Vagina (tissue), 2 donors: ENCODE measurements around the gene DCC. TPM values are rescaled to one million over a fixed set of nuclear protein-coding genes. Genes with fewer than 3 reads are reported as not detected.

Experiments used
- DNase-seq, 2 donors: peaks; one replicate each; pipeline ENCODE4 v3.0.0-alpha.2; 2017; ENCODE audit errors: extremely low spot score in 2 of 2
- H3K27ac ChIP-seq: fragments of 200-600 bp; sonication (generic); one replicate; pipeline ENCODE4 v1.5.1; 2019
- H3K27me3 ChIP-seq: fragments of 200-600 bp; sonication (generic); one replicate; pipeline ENCODE4 v1.5.1; 2019
- H3K36me3 ChIP-seq, 2 donors: fragments of 200-600 bp; sonication (generic); one replicate each; pipeline ENCODE4 v1.5.1; 2017 to 2019
- H3K4me1 ChIP-seq: fragments of 200-600 bp; sonication (generic); one replicate; pipeline ENCODE4 v1.5.1; 2019
- H3K4me3 ChIP-seq, 2 donors: fragments of 200-600 bp; sonication (generic); 1 replicate in 1 of 2; 2 replicates in 1 of 2; pipeline ENCODE4 v1.5.1; 2016 to 2019
- H3K9me3 ChIP-seq: fragments of 200-600 bp; sonication (generic); one replicate; pipeline ENCODE4 v1.5.1; 2019
- POLR2A ChIP-seq, 2 donors: fragments of 450-650 bp; IDR thresholded peaks; one replicate each; pipeline ENCODE4 v1.6.1; 2017; ENCODE audit warnings: antibody characterized with exemption in 2 of 2, mild to moderate bottlenecking in 2 of 2, moderate library complexity in 2 of 2
- POLR2AphosphoS5 ChIP-seq, 2 donors: sonication (generic); formaldehyde crosslinking; IDR thresholded peaks; one replicate each; pipeline ENCODE4 v1.9.0; 2017; ENCODE audit warnings: antibody characterized with exemption in 2 of 2, mild to moderate bottlenecking in 2 of 2, low read depth in 1 of 2; ENCODE audit not compliant: insufficient read depth in 1 of 2
- intact Hi-C: fragments of 100-400 bp; cut with DNase I; formaldehyde crosslinking; loops from one replicate; pipeline ENCODE4 v1.15.1; 2023
- total RNA-seq: library from RNA; depleted of rRNA; stranded (reverse); fragments of >200 nt; gene quantifications from one replicate; pipeline ENCODE4 v1.2.3, GENCODE V29; 2016
- TF ChIP-seq, protein P1 (sequence below), 3 experiments: fragments of 450-650 bp in 2 of 3; fragments of 200-600 bp in 1 of 3; sonication (generic) in 1 of 3; IDR thresholded peaks; one replicate each; pipeline ENCODE4 v1.5.1; 2017 to 2019; ENCODE audit warnings: antibody characterized with exemption in 3 of 3, mild to moderate bottlenecking in 2 of 3, moderate library complexity in 2 of 3

Gene DCC
- total RNA-seq, 1 donor from 2014 or later = not detected

- no peaks in the 10 kb centered on the region for H3K36me3 ChIP-seq
- no peaks in the 10 kb centered on the region for H3K27me3 ChIP-seq
- no peaks in the 10 kb centered on the region for H3K4me1 ChIP-seq
- H3K27ac ChIP-seq = no peak overlapping the region
- DNase-seq = no peak
- TF ChIP-seq, protein P1, sequence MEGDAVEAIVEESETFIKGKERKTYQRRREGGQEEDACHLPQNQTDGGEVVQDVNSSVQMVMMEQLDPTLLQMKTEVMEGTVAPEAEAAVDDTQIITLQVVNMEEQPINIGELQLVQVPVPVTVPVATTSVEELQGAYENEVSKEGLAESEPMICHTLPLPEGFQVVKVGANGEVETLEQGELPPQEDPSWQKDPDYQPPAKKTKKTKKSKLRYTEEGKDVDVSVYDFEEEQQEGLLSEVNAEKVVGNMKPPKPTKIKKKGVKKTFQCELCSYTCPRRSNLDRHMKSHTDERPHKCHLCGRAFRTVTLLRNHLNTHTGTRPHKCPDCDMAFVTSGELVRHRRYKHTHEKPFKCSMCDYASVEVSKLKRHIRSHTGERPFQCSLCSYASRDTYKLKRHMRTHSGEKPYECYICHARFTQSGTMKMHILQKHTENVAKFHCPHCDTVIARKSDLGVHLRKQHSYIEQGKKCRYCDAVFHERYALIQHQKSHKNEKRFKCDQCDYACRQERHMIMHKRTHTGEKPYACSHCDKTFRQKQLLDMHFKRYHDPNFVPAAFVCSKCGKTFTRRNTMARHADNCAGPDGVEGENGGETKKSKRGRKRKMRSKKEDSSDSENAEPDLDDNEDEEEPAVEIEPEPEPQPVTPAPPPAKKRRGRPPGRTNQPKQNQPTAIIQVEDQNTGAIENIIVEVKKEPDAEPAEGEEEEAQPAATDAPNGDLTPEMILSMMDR (IDR thresholded peaks at IDR 0.05) = no peak
- no peak for TF ChIP-seq POLR2A (IDR thresholded peaks at IDR 0.05)
- TF ChIP-seq POLR2AphosphoS5 (IDR thresholded peaks at IDR 0.05; ENCODE audit: insufficient read depth in 1 of 2, low read depth in 1 of 2) = no peak
- intact Hi-C loops = no loop called here
- H3K9me3 ChIP-seq = no peaks in the 10 kb centered on the region
- H3K4me3 ChIP-seq = no peak overlapping the region
Observed at GRCh38 chr18:52701219-52701935, 361.4 kb downstream of the DCC start.

- intact Hi-C loops = no loop called here
- H3K36me3 ChIP-seq = no peaks in the 10 kb centered on the region
Observed at GRCh38 chr18:52715421-52715820, 375.4 kb downstream of the DCC start.

GRCh38 chr18:52715991-52716390, 376.0 kb downstream of the DCC start:
- DNase-seq = no peak
- intact Hi-C loops = no loop called here
- Histone ChIP-seq H3K27ac (no peak overlapping the region), H3K4me1 (no peaks in the 10 kb centered on the region), H3K36me3 (no peaks in the 10 kb centered on the region), H3K9me3 (no peaks in the 10 kb centered on the region), H3K4me3 (no peak overlapping the region), H3K27me3 (no peaks in the 10 kb centered on the region)
- TF ChIP-seq POLR2A (IDR thresholded peaks at IDR 0.05) (no peak), POLR2AphosphoS5 (IDR thresholded peaks at IDR 0.05; ENCODE audit: insufficient read depth in 1 of 2, low read depth in 1 of 2) (no peak)
- TF ChIP-seq, protein P1 (IDR thresholded peaks at IDR 0.05) = no peak

More at GRCh38 chr18:52715421-52715820, 375.4 kb downstream of the DCC start:
- H3K9me3 ChIP-seq = no peaks in the 10 kb centered on the region
- no peak overlapping the region for H3K4me3 ChIP-seq
- no peak overlapping the region for H3K27ac ChIP-seq
- no peak for DNase-seq
- no peaks in the 10 kb centered on the region for H3K27me3 ChIP-seq
- TF ChIP-seq POLR2AphosphoS5 (IDR thresholded peaks at IDR 0.05; ENCODE audit: insufficient read depth in 1 of 2, low read depth in 1 of 2) = no peak
- no peak for TF ChIP-seq POLR2A (IDR thresholded peaks at IDR 0.05)
- TF ChIP-seq, protein P1 (IDR thresholded peaks at IDR 0.05) = no peak
- no peaks in the 10 kb centered on the region for H3K4me1 ChIP-seq

- intact Hi-C loops = no loop called here
- H3K36me3 ChIP-seq = no peaks in the 10 kb centered on the region
- no peaks in the 10 kb centered on the region for H3K9me3 ChIP-seq
- H3K4me3 ChIP-seq = no peak overlapping the region
- TF ChIP-seq, protein P1 (IDR thresholded peaks at IDR 0.05) = no peak
- TF ChIP-seq POLR2A (IDR thresholded peaks at IDR 0.05) (no peak), POLR2AphosphoS5 (IDR thresholded peaks at IDR 0.05; ENCODE audit: insufficient read depth in 1 of 2, low read depth in 1 of 2) (no peak)
- no peak for DNase-seq
- H3K27me3 ChIP-seq = no peaks in the 10 kb centered on the region
- no peaks in the 10 kb centered on the region for H3K4me1 ChIP-seq
- no peak overlapping the region for H3K27ac ChIP-seq
Observed at GRCh38 chr18:52716973-52717372, 377.0 kb downstream of the DCC start.

GRCh38 chr18:52722904-52723303, 382.9 kb downstream of the DCC start:
- Histone ChIP-seq H3K27ac (no peak overlapping the region), H3K36me3 (no peaks in the 10 kb centered on the region), H3K4me3 (no peak overlapping the region), H3K4me1 (no peaks in the 10 kb centered on the region), H3K27me3 (no peaks in the 10 kb centered on the region), H3K9me3 (no peaks in the 10 kb centered on the region)
- DNase-seq = no peak
- TF ChIP-seq POLR2AphosphoS5 (IDR thresholded peaks at IDR 0.05; ENCODE audit: insufficient read depth in 1 of 2, low read depth in 1 of 2) = no peak
- TF ChIP-seq, protein P1 (IDR thresholded peaks at IDR 0.05) = no peak
- no peak for TF ChIP-seq POLR2A (IDR thresholded peaks at IDR 0.05)
- intact Hi-C loops = no loop called here
